NCI-H187 treated with DMSO at 0.1 percent for 48 hours (cell line): ENCODE measurements around the gene ANKS6.

Experiments used
- DNase-seq: peaks from one replicate; lab custom pipeline; 2025; lab: John Stamatoyannopoulos, UW

Gene ANKS6

GRCh38 chr9:98796364-98797101, at the start of gene ANKS6:
Gene ANKS6, minus strand, starts transcription at chr9:98796555. Its CDS starts 64 bp downstream, at chr9:98796491.
- DNase-seq: no peak

- DNase-seq: no peak
Observed at GRCh38 chr9:98846081-98846480, 49.7 kb upstream of the ANKS6 start.

- no peak for DNase-seq
Observed at GRCh38 chr9:98842510-98842909, 46.2 kb upstream of the ANKS6 start.

- DNase-seq: no peak
Observed at GRCh38 chr9:98839724-98840123, 43.4 kb upstream of the ANKS6 start.

- DNase-seq: no peak
Observed at GRCh38 chr9:98838868-98839565, 42.7 kb upstream of the ANKS6 start.

GRCh38 chr9:98838155-98838867, 42.0 kb upstream of the ANKS6 start:
- DNase-seq: no peak

GRCh38 chr9:98837516-98837915, 41.2 kb upstream of the ANKS6 start:
- DNase-seq: no peak

GRCh38 chr9:98836206-98836605, 39.9 kb upstream of the ANKS6 start:
- no peak for DNase-seq

GRCh38 chr9:98834386-98834785, 38.0 kb upstream of the ANKS6 start:
- DNase-seq: no peak

- no peak for DNase-seq
Observed at GRCh38 chr9:98833090-98833956, 37.0 kb upstream of the ANKS6 start.

GRCh38 chr9:98832768-98833089, 36.4 kb upstream of the ANKS6 start:
- DNase-seq: no peak

- DNase-seq: no peak
Observed at GRCh38 chr9:98831696-98832095, 35.3 kb upstream of the ANKS6 start.

- no peak for DNase-seq
Observed at GRCh38 chr9:98830554-98830953, 34.2 kb upstream of the ANKS6 start.

- no peak for DNase-seq
Observed at GRCh38 chr9:98829766-98830165, 33.4 kb upstream of the ANKS6 start.

- no peak for DNase-seq
Observed at GRCh38 chr9:98826716-98827115, 30.4 kb upstream of the ANKS6 start.

GRCh38 chr9:98825414-98825813, 29.1 kb upstream of the ANKS6 start:
- DNase-seq: no peak

GRCh38 chr9:98823666-98824334, 27.4 kb upstream of the ANKS6 start:
- no peak for DNase-seq

- DNase-seq: no peak
Observed at GRCh38 chr9:98822661-98823060, 26.3 kb upstream of the ANKS6 start.

- DNase-seq: no peak
Observed at GRCh38 chr9:98821831-98822230, 25.5 kb upstream of the ANKS6 start.

GRCh38 chr9:98819231-98819630, 22.9 kb upstream of the ANKS6 start:
- no peak for DNase-seq

- DNase-seq: no peak
Observed at GRCh38 chr9:98818764-98819163, 22.4 kb upstream of the ANKS6 start.
